ENCODE data around the gene CACNA1I.

DNA sequence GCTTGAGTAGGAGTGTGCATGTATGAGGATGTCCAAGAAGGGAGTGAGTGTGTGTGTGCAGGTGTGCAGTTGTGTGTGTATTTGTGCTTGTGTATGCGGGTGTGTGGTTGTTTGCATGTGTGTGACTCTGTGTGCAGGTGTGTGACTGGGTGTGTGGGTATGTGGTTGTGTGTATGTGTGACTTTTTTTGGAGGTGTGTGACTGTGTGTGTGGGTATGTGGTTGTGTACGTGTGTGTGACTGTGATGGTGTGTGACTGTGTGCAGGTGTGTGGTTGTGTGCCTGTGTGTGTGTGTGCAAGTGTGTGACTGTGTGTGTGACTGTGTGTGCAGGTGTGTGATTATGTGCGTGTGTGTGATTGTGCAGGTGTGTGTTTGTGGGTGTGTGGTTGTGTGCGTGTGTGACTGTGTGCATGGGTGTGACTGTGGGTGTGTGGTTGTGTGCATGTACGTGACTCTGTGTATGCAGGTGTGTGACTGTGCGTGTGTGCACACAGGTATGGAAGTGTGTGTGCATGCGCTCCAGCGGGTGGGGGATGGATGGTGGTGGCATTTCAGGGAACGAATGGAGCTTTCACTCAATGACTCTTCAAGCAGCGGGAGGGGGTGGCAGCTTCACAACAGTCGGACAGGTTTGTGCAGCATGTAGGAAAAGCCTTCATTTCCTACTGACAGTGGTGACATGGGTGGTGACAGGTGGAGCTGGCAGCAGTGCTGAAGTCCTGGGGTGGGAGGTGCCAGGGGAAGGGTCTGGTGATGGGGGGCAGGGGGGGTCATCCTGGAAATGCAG is 47.6 kb downstream of the CACNA1I start:
- TF ChIP-seq EZH2 (IDR thresholded peaks at IDR 0.05) (no peak), POLR2AphosphoS5 (IDR thresholded peaks at IDR 0.05; ENCODE audit: borderline replicate concordance, low read depth, low read length) (no peak)

Measured in SK-N-MC (cell line).